ENCODE results near the gene MYO3B. TPM values are rescaled to one million over a fixed set of nuclear protein-coding genes. Genes with fewer than 3 reads are reported as not detected.
A peak's percentile ranks its signal among the peaks of the same experiment; 100 is the strongest.

Gene MYO3B
- total RNA-seq, 1 experiment from 2014 or later, result 0.09 TPM

- ChIA-PET CTCF (no interaction called here), POLR2A (no interaction called here)
- Mint-ChIP-seq H3K4me3 (ENCODE audit: unreplicated experiment) (no peak overlapping the region), H3K27me3 (ENCODE audit: insufficient read depth, unreplicated experiment) (no peaks in the 10 kb centered on the region), H3K4me1 (ENCODE audit: low read depth, unreplicated experiment) (peaks cover 49% of the 10 kb centered on the region), H3K27ac (ENCODE audit: unreplicated experiment) (no peak overlapping the region), H3K9me3 (ENCODE audit: unreplicated experiment) (peaks cover 11% of the 10 kb centered on the region), H3K36me3 (ENCODE audit: insufficient read depth, unreplicated experiment) (peaks cover 9% of the 10 kb centered on the region)
- Histone ChIP-seq H3K27me3 (replicated peaks; ENCODE audit: control insufficient read depth, insufficient read depth, low read length) (no peaks in the 10 kb centered on the region), H3K4me3 (ENCODE audit: low read depth, low read length) (no peak overlapping the region), H3K36me3 (ENCODE audit: control insufficient read depth, insufficient read depth, low read length) (no peaks in the 10 kb centered on the region), H3K4me1 (peaks cover 60% of the 10 kb centered on the region), H3K9me3 (peaks cover 11% of the 10 kb centered on the region)
- no peak for TF ChIP-seq CTCF (IDR thresholded peaks at IDR 0.05; ENCODE audit: insufficient read depth in 1 of 2, low read depth in 1 of 2, low read length in 1 of 2, severe bottlenecking in 1 of 2, unreplicated experiment in 1 of 2)
- no TSS peak for BruUV-seq (replicated peaks)
- intact Hi-C loops (cut with micrococcal nuclease; ENCODE audit: unreplicated experiment), result loop anchor here (5.0 kb wide), 1 partner anchor 263 kb away; no protein-coding TSS in a partner anchor
- DNase-seq, result peak in 1 of 2 experiments; percentile 49
These were observed 271.1 kb downstream of the MYO3B start for GRCh38 chr2:170449034-170449433.

DNA sequence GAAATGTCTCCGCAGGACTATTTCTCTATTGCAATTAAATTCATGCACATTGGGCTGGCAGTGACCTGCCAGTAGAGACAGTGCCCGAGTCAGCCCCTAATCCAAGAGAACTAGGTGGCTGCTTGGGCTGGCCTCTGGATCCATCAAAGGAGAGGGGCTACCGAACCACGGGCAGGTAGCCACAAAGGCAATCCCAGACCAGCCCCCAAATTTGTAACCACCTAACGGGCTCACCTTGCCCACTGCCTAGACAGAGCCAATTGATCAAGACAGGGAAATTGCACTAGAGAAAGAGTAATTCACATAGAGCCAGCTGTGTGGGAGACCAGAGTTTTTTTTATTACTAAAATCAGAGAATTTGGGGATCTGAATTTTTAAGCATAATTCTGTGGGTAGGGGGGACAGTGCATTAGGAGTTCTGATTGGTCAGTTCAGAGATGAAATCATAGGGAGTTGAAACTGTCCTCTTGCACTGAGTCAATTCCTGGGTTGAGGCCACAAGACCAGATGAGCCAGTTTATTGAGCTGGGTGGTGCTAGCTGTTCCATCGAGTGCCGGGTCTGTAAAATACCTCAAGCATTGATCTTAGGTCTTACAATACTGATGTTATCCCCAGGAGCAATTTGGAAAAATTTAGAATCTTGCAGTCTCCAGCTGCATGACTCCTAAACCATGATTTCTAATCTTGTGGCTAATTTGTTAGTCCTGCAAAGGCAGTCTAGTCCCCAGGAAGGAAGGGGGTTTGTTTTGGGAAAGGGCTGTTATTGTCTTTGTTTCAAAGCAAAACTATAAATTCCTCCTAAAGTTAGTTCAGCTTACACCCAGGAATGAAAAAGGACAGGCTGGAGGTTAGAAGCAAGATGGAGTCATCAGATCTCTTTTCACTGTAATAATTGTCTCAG lies 276.8 kb downstream of the MYO3B start:
- BruUV-seq (replicated peaks), result TSS peak; percentile 71
- H3K36me3 ChIP-seq (ENCODE audit: control insufficient read depth, insufficient read depth, low read length), result no peaks in the 10 kb centered on the region
- Mint-ChIP-seq H3K9me3 (ENCODE audit: unreplicated experiment) (peaks cover 15% of the 10 kb centered on the region), H3K27ac (ENCODE audit: unreplicated experiment) (peak overlapping the region; percentile 49), H3K36me3 (ENCODE audit: insufficient read depth, unreplicated experiment) (no peaks in the 10 kb centered on the region), H3K27me3 (ENCODE audit: insufficient read depth, unreplicated experiment) (no peaks in the 10 kb centered on the region), H3K4me3 (ENCODE audit: unreplicated experiment) (no peak overlapping the region), H3K4me1 (ENCODE audit: low read depth, unreplicated experiment) (peaks cover 47% of the 10 kb centered on the region)
- H3K27me3 ChIP-seq (replicated peaks; ENCODE audit: control insufficient read depth, insufficient read depth, low read length), result no peaks in the 10 kb centered on the region
- intact Hi-C loops (cut with micrococcal nuclease; ENCODE audit: unreplicated experiment), result loop anchor here (5.0 kb wide), 1 partner anchor 313 kb away; no protein-coding TSS in a partner anchor
- H3K9me3 ChIP-seq, result peaks cover 12% of the 10 kb centered on the region
- no peak for DNase-seq
- POLR2A ChIA-PET, result no interaction called here
- H3K4me3 ChIP-seq (ENCODE audit: low read depth, low read length), result no peak overlapping the region
- CTCF ChIA-PET, result interaction anchor here (0.8 to 1.2 kb wide), 2 partner anchors 45 to 361 kb away, joined by 3 to 7 read pairs; partner anchors contain the start of gene GAD1
- TF ChIP-seq CTCF (IDR thresholded peaks at IDR 0.05; ENCODE audit: insufficient read depth in 1 of 2, low read depth in 1 of 2, low read length in 1 of 2, severe bottlenecking in 1 of 2, unreplicated experiment in 1 of 2), result no peak
- peaks cover 36% of the 10 kb centered on the region for H3K4me1 ChIP-seq

GRCh38 chr2:170455617-170456426 lies 277.9 kb downstream of the MYO3B start:
- H3K36me3 ChIP-seq (ENCODE audit: control insufficient read depth, insufficient read depth, low read length), result no peaks in the 10 kb centered on the region
- Mint-ChIP-seq H3K4me3 (ENCODE audit: unreplicated experiment) (peak overlapping the region; percentile 57), H3K36me3 (ENCODE audit: insufficient read depth, unreplicated experiment) (no peaks in the 10 kb centered on the region), H3K4me1 (ENCODE audit: low read depth, unreplicated experiment) (peaks cover 43% of the 10 kb centered on the region), H3K9me3 (ENCODE audit: unreplicated experiment) (peaks cover 15% of the 10 kb centered on the region), H3K27ac (ENCODE audit: unreplicated experiment) (peak overlapping the region; percentile 49), H3K27me3 (ENCODE audit: insufficient read depth, unreplicated experiment) (no peaks in the 10 kb centered on the region)
- DNase-seq, result peak; percentile 74 to 77
- no TSS peak for BruUV-seq (replicated peaks)
- CTCF ChIA-PET, result interaction anchor here (0.6 to 0.7 kb wide), 2 partner anchors 64 to 315 kb away, joined by 3 to 8 read pairs; partner anchors contain the start of gene ERICH2
- H3K4me3 ChIP-seq (ENCODE audit: low read depth, low read length), result no peak overlapping the region
- POLR2A ChIA-PET, result no interaction called here
- intact Hi-C loops (cut with micrococcal nuclease; ENCODE audit: unreplicated experiment), result loop anchor here (1.0 to 5.0 kb wide), 5 partner anchors 10 to 311 kb away; partner anchors contain the start of gene SP5
- peaks cover 36% of the 10 kb centered on the region for H3K4me1 ChIP-seq
- H3K27me3 ChIP-seq (replicated peaks; ENCODE audit: control insufficient read depth, insufficient read depth, low read length), result no peaks in the 10 kb centered on the region
- TF ChIP-seq CTCF (IDR thresholded peaks at IDR 0.05; ENCODE audit: insufficient read depth in 1 of 2, low read depth in 1 of 2, low read length in 1 of 2, severe bottlenecking in 1 of 2, unreplicated experiment in 1 of 2), result no peak
- H3K9me3 ChIP-seq, result peaks cover 12% of the 10 kb centered on the region

All from Caco-2 (cell line).